PC-3 (cell line): Measurements from ENCODE around the gene GGACT.

ENCODE experiments used
- EZH2 ChIP-seq: fragments of 300-600 bp; sonication (generic); IDR thresholded peaks from one replicate; pipeline ENCODE4 v1.6.1; 2017; ENCODE audit warnings: antibody characterized with exemption, mild to moderate bottlenecking, low read length; ENCODE audit not compliant: unreplicated experiment
- EZH2phosphoT487 ChIP-seq: fragments of 300-600 bp; sonication (generic); IDR thresholded peaks from 2 replicates; pipeline ENCODE4 v1.6.1; 2018; ENCODE audit warnings: mild to moderate bottlenecking, antibody characterized with exemption, low read length, borderline replicate concordance
- TF ChIP-seq, protein P1 (sequence below): fragments of 300-600 bp; sonication (generic); conservative IDR thresholded peaks from 2 replicates; pipeline ENCODE4 v1.5.1; 2017; ENCODE audit warnings: antibody characterized with exemption, low read depth, mild to moderate bottlenecking, low read length

DNA sequence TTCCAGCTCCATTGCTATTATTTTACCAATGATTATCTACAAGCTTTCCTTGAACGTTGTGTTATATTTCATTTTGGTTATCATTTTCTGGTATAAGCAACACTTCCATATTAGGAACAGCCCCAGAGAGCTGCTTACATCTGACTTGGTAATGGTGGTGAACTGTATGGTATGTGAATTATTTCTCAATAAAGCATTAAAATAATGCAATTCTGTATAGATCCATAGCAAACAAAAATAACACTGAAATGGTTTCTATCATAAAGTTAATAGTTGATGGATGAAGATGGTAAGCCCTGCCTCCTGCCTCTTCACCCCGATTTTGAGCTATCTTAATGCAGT, 27.5 kb downstream of the GGACT start:
- TF ChIP-seq, protein P1, sequence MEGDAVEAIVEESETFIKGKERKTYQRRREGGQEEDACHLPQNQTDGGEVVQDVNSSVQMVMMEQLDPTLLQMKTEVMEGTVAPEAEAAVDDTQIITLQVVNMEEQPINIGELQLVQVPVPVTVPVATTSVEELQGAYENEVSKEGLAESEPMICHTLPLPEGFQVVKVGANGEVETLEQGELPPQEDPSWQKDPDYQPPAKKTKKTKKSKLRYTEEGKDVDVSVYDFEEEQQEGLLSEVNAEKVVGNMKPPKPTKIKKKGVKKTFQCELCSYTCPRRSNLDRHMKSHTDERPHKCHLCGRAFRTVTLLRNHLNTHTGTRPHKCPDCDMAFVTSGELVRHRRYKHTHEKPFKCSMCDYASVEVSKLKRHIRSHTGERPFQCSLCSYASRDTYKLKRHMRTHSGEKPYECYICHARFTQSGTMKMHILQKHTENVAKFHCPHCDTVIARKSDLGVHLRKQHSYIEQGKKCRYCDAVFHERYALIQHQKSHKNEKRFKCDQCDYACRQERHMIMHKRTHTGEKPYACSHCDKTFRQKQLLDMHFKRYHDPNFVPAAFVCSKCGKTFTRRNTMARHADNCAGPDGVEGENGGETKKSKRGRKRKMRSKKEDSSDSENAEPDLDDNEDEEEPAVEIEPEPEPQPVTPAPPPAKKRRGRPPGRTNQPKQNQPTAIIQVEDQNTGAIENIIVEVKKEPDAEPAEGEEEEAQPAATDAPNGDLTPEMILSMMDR: no peak
- no peak for TF ChIP-seq EZH2phosphoT487
- TF ChIP-seq EZH2: no peak
